Fibroblast of mammary gland (primary cell): ENCODE data around the gene RAB31.

Experiments
- DNase-seq: peaks from one replicate; pipeline ENCODE4 v3.0.0-alpha.2; 2010; ENCODE audit warnings: low read depth
- H3K4me3 ChIP-seq: 2 replicates; pipeline ENCODE4 v1.5.1; 2011; ENCODE audit warnings: low read depth, mild to moderate bottlenecking, low read length, moderate library complexity; ENCODE audit not compliant: control insufficient read depth
- TF ChIP-seq, protein P1 (sequence below): conservative IDR thresholded peaks from 2 replicates; pipeline ENCODE4 v1.5.1; 2011; ENCODE audit warnings: low read depth, low read length, inconsistent platforms; ENCODE audit not compliant: control insufficient read depth, insufficient read depth

Gene RAB31

DNA sequence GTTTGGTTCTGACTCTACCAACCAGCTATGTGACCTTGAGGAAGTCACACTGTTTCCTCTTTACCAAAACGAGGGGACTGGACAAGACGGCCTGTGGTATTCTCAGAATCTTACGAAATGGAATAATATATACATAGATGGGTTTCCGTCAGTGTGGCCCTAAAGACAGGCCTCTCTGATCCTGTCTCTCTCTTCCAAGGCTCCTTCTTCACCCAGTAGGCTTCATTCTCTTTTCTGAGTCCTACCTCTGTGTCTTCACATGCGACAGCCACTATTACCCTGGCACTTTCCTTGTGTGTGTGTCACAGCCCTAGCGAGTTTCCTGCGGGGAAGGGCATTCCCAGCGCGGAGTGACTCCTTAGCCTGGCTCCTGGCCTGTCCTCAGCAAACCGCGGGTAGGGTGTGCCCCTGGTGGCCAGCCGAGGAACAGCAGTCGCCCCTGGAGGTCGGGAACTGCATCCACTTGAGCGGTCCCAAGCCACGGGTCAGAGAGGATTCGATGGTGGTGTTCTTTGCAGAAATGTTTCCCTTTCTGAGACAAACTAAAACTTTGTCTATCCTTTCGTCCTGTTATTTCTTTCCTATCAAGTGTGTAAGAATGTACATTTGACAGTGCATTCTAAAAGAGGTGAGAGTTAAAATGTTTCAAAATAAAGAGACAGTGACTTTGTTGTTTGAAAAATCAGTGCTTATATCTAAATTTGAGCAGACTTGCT is 63.3 kb downstream of the RAB31 start:
- peak; percentile 73 for DNase-seq
- TF ChIP-seq, protein P1, sequence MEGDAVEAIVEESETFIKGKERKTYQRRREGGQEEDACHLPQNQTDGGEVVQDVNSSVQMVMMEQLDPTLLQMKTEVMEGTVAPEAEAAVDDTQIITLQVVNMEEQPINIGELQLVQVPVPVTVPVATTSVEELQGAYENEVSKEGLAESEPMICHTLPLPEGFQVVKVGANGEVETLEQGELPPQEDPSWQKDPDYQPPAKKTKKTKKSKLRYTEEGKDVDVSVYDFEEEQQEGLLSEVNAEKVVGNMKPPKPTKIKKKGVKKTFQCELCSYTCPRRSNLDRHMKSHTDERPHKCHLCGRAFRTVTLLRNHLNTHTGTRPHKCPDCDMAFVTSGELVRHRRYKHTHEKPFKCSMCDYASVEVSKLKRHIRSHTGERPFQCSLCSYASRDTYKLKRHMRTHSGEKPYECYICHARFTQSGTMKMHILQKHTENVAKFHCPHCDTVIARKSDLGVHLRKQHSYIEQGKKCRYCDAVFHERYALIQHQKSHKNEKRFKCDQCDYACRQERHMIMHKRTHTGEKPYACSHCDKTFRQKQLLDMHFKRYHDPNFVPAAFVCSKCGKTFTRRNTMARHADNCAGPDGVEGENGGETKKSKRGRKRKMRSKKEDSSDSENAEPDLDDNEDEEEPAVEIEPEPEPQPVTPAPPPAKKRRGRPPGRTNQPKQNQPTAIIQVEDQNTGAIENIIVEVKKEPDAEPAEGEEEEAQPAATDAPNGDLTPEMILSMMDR = peak; percentile 97
- no peak overlapping the region for H3K4me3 ChIP-seq

DNA sequence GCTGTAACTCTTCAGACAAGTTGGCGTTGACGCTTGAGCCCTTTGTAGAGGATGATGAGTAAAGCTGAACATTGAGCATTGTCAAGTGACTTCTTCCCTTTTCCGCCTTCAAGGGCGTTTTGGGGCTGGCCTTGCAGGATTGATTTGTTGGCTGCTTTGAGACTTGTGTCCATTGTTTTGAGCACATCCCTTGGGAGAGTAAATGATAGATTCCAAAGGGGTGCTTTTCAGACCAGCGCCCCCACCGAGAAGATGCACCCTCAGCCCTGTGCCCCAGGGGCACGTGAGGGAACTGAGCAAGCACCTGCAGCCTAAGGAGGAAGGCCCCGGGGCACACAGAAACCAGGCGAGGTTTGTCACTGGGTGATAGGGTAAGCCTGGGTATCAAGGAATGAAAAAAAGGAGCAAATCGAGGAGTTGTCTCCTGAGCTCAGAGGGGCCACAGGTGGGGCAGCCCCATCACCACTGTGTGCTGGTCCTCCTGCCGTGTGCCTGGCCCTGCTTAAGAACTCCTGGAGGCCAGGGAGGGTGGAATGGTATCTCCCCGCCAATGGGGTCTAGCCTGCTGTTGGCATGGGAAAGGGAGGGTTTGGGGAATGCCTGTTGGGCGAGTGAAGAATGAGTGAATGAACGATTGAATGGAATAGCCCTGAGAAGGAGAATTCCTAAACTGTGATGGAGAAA is 64.0 kb downstream of the RAB31 start:
- no peak for DNase-seq
- TF ChIP-seq, protein P1 = no peak
- H3K4me3 ChIP-seq = no peak overlapping the region

DNA sequence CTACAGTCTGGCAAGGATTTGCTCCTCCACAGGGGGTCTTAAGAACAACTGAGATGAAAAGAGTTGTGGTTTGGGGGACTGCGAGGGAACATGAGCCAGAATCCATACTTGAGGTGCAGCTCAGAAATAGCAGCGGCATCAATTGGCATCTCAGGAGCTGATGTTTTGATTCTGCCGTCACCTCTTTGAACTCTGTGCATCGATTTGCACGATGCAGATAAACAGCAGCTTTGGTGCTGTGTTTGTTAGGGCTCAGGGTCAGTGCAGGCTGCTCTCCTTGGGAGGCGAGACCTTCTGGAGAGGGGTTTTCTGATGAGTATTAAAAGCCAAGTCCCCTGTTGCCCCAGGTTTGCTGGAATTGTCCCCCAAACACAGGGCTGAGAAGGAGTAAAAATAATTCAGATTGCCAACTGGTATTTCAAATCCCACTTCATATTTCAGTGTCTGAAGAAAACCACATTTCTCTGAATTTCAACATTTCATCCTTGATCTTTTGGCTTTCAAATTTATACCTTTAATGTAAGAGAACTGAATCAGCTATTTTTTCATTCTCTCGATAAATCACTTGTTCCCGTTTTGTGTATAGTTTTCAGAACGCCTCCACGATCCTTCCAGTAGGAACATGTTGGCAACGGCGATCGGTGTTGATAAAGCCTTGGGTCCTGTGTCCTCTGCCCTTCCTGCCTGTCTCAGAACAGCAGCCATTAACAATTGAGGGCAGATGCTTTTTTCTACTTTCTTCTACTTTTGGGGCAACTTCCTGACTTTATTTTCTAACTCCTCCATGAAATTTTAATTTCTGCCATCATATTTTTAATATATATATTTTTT is 65.0 kb downstream of the RAB31 start:
- TF ChIP-seq, protein P1 = no peak
- H3K4me3 ChIP-seq = no peak overlapping the region
- DNase-seq = no peak

DNA sequence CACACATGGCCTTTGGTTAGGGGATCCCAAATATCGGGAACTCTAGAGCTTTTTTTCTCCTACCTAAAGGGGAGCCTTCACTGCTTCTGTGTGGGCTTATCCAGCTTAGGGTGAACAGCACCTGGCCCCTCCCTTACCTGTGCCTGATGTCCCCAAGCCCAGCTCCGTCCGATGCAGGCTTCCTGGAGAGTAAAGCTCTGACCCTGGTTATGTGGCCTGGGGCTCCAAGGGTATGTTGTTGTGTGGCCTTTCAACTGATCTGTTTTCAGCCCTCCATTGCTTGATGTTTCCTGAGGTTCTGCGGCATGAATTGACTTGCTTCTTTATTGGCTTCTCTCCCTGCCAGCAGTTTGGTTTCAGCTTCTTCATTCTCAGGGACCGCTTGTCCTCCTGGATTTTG is 66.0 kb downstream of the RAB31 start:
- TF ChIP-seq, protein P1 = no peak
- H3K4me3 ChIP-seq = no peak overlapping the region
- DNase-seq = no peak

DNA sequence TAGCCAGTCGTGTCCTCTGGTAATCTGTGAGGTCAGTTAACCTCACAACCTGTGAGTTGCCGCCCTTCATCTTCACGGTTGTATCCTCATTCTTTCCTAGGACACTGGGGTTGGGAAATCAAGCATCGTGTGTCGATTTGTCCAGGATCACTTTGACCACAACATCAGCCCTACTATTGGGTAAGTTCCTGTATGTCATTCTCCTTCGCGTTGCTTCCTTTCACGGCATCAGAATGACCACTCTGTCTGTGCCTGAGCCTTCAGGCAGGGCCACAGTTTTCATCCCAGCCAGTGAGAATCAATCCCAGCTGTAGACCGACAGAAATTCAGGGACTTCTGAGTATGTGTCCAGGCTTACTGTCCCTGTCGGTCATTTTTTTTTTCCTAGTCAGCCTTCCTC is 67.1 kb downstream of the RAB31 start:
- no peak for DNase-seq
- H3K4me3 ChIP-seq = no peak overlapping the region
- TF ChIP-seq, protein P1 = no peak

DNA sequence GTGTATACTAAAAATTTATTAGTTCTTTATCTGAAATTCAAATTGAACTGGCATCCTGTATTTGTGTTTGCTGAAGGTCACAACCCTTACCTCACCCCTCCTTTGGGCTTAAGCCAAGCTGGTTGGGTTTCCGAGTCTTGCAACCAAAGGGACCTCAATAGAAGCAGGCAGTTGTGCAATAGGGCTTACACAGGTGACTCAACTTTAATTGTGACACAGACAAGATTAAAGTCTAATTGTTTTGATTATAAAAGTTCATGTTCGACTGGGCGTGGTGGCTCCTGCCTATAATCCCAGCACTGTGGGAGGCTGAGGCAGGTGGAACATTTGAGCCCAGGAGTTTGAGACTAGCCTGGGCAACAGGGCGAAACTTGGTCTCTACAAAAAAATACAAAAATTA is 71.5 kb downstream of the RAB31 start:
- H3K4me3 ChIP-seq = no peak overlapping the region
- TF ChIP-seq, protein P1 = no peak
- peak; percentile 61 for DNase-seq
